ENCODE results near the gene CCL23.
"Not testable (repeated sequence)": the region's sequence is repeated elsewhere in the genome, so short reads cannot be mapped to it uniquely, and the experiment has no call there.

CCL23 gene

GRCh38 chr17:36001862-36002603 is 15.7 kb downstream of the CCL23 start:
- no peak for DNase-seq

DNA sequence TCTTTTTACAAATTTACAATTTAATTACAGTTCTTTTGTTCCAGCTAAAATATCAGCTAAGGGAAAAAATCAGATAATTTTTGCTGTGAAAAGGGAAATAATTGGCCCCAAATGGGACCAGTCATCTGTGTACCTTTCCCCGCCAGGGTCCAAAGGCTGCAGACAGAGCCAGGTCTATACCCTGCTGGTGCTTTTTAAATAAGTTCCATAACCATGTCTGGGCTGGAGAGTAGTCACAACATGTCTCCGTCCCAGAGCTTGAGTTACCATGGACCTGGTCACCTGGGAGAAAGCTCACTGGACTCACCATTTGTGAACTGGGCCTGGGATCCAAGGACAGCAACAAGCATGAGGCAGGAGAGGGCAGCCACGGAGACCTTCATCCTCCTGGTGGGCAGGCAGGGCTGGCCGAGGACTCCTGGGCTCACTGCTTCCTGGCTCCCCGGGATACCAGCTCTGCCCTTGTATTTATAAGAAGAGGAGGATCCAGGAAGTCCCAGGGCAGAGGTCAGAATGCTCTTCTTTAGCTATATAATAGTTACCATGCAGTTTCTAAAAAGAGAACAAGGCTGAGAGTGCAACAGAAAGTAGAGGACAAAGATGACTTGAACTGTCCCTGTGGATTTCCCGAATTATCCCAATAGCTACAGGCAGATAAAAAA is 16.5 kb downstream of the CCL23 start, which contains the start of gene CCL15:
CCL15 (minus strand) TSS at position 444 of the 662 bp plus-strand sequence; CDS start at position 383, 61 bp downstream.
- no peak for DNase-seq

DNA sequence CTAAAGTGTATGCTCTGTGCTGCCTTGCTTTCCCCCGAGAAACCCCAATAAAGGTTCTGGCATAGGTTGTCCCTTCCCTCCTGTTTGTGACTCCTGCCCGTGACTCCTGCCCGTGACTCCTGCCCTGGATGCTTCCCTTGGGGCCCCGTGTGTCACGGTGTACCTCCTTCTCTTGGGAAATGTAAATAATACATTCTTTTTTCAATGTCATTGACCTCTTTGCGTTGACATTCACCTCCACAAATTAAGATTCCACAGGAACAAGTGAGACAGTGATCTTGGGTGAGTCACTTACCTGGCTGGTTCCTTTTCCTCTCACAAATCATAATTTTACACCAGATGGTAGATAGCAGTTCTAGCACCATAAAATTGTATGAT is 17.1 kb downstream of the CCL23 start:
- no peak for DNase-seq

GRCh38 chr17:35998756-35999155 is 19.0 kb downstream of the CCL23 start:
- DNase-seq, result no peak

DNA sequence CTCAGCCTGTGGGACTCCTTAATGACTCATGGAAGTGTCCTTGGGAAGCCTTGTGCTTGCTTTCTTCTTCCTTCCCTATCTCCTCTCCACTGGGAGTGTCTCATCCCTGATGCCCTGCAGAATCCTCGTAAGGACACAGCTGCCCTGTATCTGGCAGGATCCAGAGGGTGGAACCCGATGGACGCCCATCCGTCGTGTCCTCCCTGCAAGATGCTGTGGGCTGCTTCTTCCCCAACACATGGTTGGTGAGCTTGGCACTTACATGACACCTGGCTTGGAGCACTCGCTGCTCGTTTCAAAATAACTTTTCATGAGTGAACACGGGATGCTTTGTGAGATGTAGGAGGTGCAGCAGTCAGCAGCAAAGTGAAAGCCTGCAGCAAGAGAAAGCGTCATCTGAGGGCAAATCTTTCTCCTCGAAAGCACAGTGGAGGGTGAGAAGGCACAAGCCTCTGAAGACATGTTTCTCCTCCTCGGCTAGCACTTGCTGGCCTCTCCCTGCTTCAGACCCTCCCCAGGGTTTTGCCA is 19.7 kb downstream of the CCL23 start:
- no peak for DNase-seq

GRCh38 chr17:35995346-35995745 is 22.4 kb downstream of the CCL23 start:
- not testable (repeated sequence) for DNase-seq

GRCh38 chr17:35991075-35991474 is 26.7 kb downstream of the CCL23 start:
- DNase-seq, result no peak

GRCh38 chr17:35988164-35988563 is 29.6 kb downstream of the CCL23 start:
- DNase-seq, result no peak

DNA sequence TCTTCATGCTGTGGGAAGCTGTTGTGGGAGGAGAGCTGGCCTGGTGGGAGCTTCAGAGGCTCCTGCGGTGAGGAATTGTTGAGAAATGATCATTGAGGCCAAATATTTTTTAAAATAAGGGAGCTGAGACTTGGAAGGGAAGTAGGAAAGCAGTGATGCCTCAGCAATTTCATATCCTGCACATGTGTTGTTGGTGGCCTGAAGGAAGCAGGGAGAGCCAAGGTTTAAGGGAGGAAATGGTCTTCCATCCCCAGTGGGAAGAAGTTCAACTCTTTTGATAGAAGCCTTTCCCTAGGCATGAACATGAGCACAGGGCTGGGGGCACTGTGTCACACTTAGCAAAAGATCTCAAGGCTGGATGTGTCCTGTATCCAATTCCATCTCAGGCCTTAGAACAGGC is 31.1 kb downstream of the CCL23 start, which contains the start of gene CCL14:
CCL14 (minus strand) TSS at position 87 of the 400 bp plus-strand sequence; CDS start at position 7, 80 bp downstream.
- DNase-seq, result no peak

- no peak for DNase-seq
Measured at GRCh38 chr17:35984140-35984539, 33.6 kb downstream of the CCL23 start.

DNA sequence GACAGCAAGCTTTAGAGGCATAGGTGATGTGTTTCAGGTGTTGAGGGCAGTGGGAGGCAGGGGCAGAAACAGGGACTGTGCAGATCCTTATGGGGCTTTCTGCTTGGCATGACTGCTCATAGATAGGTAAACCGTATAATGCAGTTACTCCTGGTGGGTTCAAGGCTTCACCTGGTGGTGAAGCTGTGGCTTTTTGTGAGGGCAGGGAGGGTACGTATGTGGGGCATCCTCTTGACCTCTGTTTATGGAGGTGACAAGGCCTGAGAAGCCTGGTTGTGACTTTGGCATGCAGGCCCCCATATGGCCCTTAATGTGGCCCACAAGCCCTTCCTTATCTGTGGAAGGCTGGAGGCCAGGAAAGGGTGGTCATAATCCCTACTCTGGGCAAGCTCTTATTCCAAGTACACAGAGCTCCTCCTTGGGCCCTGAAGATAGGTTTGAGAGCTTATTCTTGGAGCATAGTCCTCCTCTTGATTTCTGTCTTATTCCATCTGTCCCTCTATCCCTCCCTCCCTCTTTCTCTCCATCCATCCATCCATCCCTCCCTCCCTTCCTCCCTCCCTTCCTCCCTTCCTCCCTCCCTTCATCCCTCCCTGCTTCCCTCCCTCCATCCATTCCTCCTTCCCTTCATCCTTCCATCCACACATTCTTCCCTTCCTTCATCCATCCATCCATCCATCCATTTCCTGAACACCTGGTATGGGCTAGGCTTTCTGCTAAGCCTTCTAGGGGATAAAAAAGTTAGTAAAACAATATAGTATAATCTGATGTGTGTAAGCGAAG is 35.2 kb downstream of the CCL23 start:
- no peak for DNase-seq

DNA sequence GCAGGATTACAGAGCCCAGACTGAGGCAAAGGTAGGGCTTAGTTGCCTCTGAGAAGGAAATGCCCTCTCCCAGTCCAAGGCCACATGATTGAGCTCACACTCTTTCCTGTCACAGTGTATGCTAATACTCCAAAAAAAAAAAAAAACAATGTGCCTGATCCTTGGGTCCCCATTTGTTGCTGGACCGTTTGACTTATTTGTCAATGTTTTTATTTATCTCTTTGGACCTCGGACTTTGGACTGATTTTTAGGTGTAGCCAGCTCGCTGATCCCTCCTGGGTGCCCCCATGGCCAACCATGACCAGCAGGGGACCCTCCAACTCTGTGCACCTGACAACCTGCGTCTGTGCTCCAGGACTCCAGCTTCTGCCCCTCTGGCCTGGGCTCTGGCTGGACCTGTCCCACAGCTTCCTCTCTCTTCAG is 35.9 kb downstream of the CCL23 start:
- DNase-seq, result peak; percentile 29

- DNase-seq, result no peak
Measured at GRCh38 chr17:35981246-35981645, 36.5 kb downstream of the CCL23 start, which contains the start of gene CCL16. Gene CCL16, minus strand, starts transcription at chr17:35981497. Its CDS starts 77 bp downstream, at chr17:35981420.

DNA sequence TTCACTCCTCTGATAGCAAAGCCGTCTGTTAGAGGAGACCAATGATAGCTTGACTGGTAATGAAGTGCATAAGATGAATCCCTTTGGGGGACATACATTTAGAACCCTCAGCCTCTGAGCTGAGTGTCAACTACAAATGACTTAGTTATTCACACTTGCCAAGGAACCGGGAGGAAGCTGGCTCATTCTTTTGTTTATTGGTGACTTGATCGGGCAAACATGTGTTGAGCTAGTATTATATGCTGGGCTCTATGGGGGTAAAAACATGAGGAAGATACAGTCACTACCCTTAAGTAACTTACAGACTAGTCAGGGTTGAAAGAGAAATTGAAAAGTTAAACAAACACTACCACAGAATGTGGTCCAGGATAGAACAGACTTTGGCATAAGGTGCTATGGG is 39.4 kb downstream of the CCL23 start:
- no peak for DNase-seq

GRCh38 chr17:35977509-35977908 is 40.3 kb downstream of the CCL23 start:
- DNase-seq, result no peak

GRCh38 chr17:35973333-35974260 is 44.2 kb downstream of the CCL23 start:
- DNase-seq, result no peak

GRCh38 chr17:35972945-35973332 is 44.8 kb downstream of the CCL23 start:
- DNase-seq, result no peak

DNA sequence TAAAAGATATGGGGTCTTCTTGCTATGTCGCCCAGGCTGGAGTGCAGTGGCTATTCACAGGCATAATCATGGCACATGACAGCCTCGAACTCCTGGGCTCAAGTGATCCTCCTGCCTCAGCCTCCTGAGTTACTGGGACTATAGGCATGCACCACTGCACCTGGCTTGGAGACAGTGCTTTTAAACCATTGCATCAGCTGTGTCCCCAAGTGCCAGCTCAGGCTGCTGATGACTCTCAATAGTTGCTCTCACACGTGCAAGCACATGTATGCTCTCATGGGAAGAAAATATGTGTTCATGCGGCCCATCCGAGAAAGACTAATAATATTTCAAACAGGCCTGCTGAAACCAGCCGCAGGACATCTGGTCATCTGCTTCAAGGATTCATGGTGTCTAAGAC is 45.2 kb downstream of the CCL23 start:
- no peak for DNase-seq

GRCh38 chr17:35972066-35972465 is 45.7 kb downstream of the CCL23 start:
- no peak for DNase-seq

GRCh38 chr17:35969558-35970380 is 48.0 kb downstream of the CCL23 start:
- peak; percentile 87 for DNase-seq

- DNase-seq, result no peak
Measured at GRCh38 chr17:35968520-35969054, 49.2 kb downstream of the CCL23 start.

Data from hematopoietic multipotent progenitor cell treated with erythropoietin and hydrocortisone succinate and interleukin-3 and kit ligand, for 8 days (in vitro differentiated cells).